Activated B cell treated with CpG ODN at 0.5 μM for 24 hours (primary cell): ENCODE data around the gene NKIRAS1. TPM values are rescaled to one million over a fixed set of nuclear protein-coding genes. Genes with fewer than 3 reads are reported as not detected.

Experiments used
- ATAC-seq: fragments of 200-7000 bp; cut with Tn5 transposase; one replicate; pipeline ENCODE4 v1.10.0; 2021; ENCODE audit warnings: low read depth, mild to moderate bottlenecking, moderate library complexity
- CTCF ChIA-PET: fragments of 350-600 bp; sonication (Branson Sonifier 250); formaldehyde crosslinking; loops from one replicate; lab custom pipeline; 2021; ENCODE audit warnings: antibody characterized with exemption; lab: Charles Lee
- POLR2A ChIA-PET: fragments of 350-600 bp; sonication (Branson Sonifier 250); formaldehyde crosslinking; loops from one replicate; lab custom pipeline; 2021; ENCODE audit warnings: antibody characterized with exemption; lab: Charles Lee
- DNase-seq: peaks from one replicate; pipeline ENCODE4 v3.0.0; 2022
- H3K27ac Mint-ChIP-seq: one replicate; pipeline ENCODE4 v1.8.0; 2020; ENCODE audit warnings: mixed read lengths
- H3K27me3 Mint-ChIP-seq: one replicate; pipeline ENCODE4 v1.8.0; 2021; ENCODE audit warnings: mixed read lengths
- H3K36me3 Mint-ChIP-seq: one replicate; pipeline ENCODE4 v1.8.0; 2021; ENCODE audit warnings: low read depth, mixed read lengths
- H3K4me1 Mint-ChIP-seq: one replicate; pipeline ENCODE4 v1.8.0; 2021; ENCODE audit warnings: mixed read lengths
- H3K4me3 Mint-ChIP-seq: one replicate; pipeline ENCODE4 v1.8.0; 2020; ENCODE audit warnings: mild to moderate bottlenecking, mixed read lengths
- H3K9me3 Mint-ChIP-seq: one replicate; pipeline ENCODE4 v1.8.0; 2020; ENCODE audit warnings: mixed read lengths
- CTCF ChIP-seq: fragments of 200-600 bp; IDR thresholded peaks from one replicate; pipeline ENCODE4 v1.8.0; 2022; ENCODE audit warnings: antibody characterized with exemption, mild to moderate bottlenecking
- intact Hi-C: fragments of 100-400 bp; cut with micrococcal nuclease; formaldehyde crosslinking; loops from one replicate; pipeline ENCODE4 v1.15.1; 2024
- total RNA-seq: library from RNA; stranded (reverse); gene quantifications from 2 replicates; pipeline ENCODE4 v1.2.3, GENCODE V29; 2022

Gene NKIRAS1
- total RNA-seq, 1 donor from 2014 or later = 3.4 TPM

GRCh38 chr3:23952646-23953045 is 35.9 kb upstream of the NKIRAS1 start:
- CTCF ChIA-PET = no interaction called here
- Mint-ChIP-seq H3K36me3 (peaks cover 32% of the 10 kb centered on the region), H3K4me1 (peaks cover 68% of the 10 kb centered on the region), H3K27me3 (no peaks in the 10 kb centered on the region), H3K4me3 (peak overlapping the region; percentile 69), H3K9me3 (no peaks in the 10 kb centered on the region), H3K27ac (peak overlapping the region; percentile 78)
- DNase-seq (no peak), ATAC-seq (peak; percentile 93)
- POLR2A ChIA-PET = interaction anchor here (0.6 to 2.2 kb wide), 5 partner anchors 9 to 1191 kb away, joined by 3 to 12 read pairs (median 4); partner anchors contain the start of genes NKIRAS1 and RPL15
- TF ChIP-seq CTCF = no peak
- intact Hi-C loops = loop anchor here (1.0 to 2.0 kb wide), 2 partner anchors 35 to 64 kb away; partner anchors contain the start of gene RPL15

- no peak for DNase-seq
- H3K36me3 Mint-ChIP-seq = peaks cover 16% of the 10 kb centered on the region
- no peak for TF ChIP-seq CTCF
- peak overlapping the region; percentile 78 for H3K27ac Mint-ChIP-seq
- H3K9me3 Mint-ChIP-seq = no peaks in the 10 kb centered on the region
- peak overlapping the region; percentile 56 for H3K4me3 Mint-ChIP-seq
- no peak for ATAC-seq
- peaks cover 74% of the 10 kb centered on the region for H3K4me1 Mint-ChIP-seq
- CTCF ChIA-PET = no interaction called here
- POLR2A ChIA-PET = interaction anchor here (0.6 to 4.2 kb wide), 5 partner anchors 12 to 1015 kb away, joined by 3 to 33 read pairs (median 4); partner anchors contain the start of genes NKIRAS1 and RPL15
- no peaks in the 10 kb centered on the region for H3K27me3 Mint-ChIP-seq
- intact Hi-C loops = no loop called here
These were observed 33.5 kb upstream of the NKIRAS1 start for GRCh38 chr3:23950293-23950692.

- Mint-ChIP-seq H3K27me3 (no peaks in the 10 kb centered on the region), H3K4me3 (peak overlapping the region; percentile 56), H3K27ac (peak overlapping the region; percentile 78), H3K9me3 (no peaks in the 10 kb centered on the region), H3K36me3 (peaks cover 11% of the 10 kb centered on the region), H3K4me1 (peaks cover 70% of the 10 kb centered on the region)
- POLR2A ChIA-PET = interaction anchor here (0.9 to 4.2 kb wide), 3 partner anchors 13 to 33 kb away, joined by 3 to 33 read pairs (median 3); partner anchors contain the start of genes NKIRAS1 and RPL15
- CTCF ChIA-PET = no interaction called here
- TF ChIP-seq CTCF = no peak
- ATAC-seq = no peak
- no peak for DNase-seq
- intact Hi-C loops = loop anchor here (5.0 to 10.0 kb wide), 3 partner anchors 117 to 1715 kb away; partner anchors contain the start of gene TOP2B
These were observed 33.0 kb upstream of the NKIRAS1 start for GRCh38 chr3:23949784-23950183.

- CTCF ChIA-PET = no interaction called here
- POLR2A ChIA-PET = interaction anchor here (4.2 kb wide), 1 partner anchor 32 kb away, joined by 33 read pairs; the partner anchor contains the start of genes NKIRAS1 and RPL15
- Mint-ChIP-seq H3K27me3 (no peaks in the 10 kb centered on the region), H3K9me3 (no peaks in the 10 kb centered on the region), H3K36me3 (peaks cover 7% of the 10 kb centered on the region), H3K4me1 (peaks cover 70% of the 10 kb centered on the region), H3K4me3 (no peak overlapping the region), H3K27ac (peak overlapping the region; percentile 12)
- TF ChIP-seq CTCF = no peak
- ATAC-seq = no peak
- DNase-seq = no peak
- intact Hi-C loops = loop anchor here (5.0 to 10.0 kb wide), 3 partner anchors 116 to 1716 kb away; partner anchors contain the start of gene TOP2B
These were observed 32.0 kb upstream of the NKIRAS1 start for GRCh38 chr3:23948761-23949160.
